ENCODE measurements around the gene SPON1.
"Not testable (repeated sequence)": the region's sequence is repeated elsewhere in the genome, so short reads cannot be mapped to it uniquely, and the experiment has no call there.

SPON1 gene

GRCh38 chr11:14273895-14274294 lies 311.4 kb downstream of the SPON1 start:
- peaks cover 13% of the 10 kb centered on the region for H3K4me1 ChIP-seq (ENCODE audit: insufficient read depth, low read length, poor library complexity, severe bottlenecking)
- H3K4me3 ChIP-seq (ENCODE audit: low read length, poor library complexity, severe bottlenecking), result no peak overlapping the region
- H3K79me2 ChIP-seq (ENCODE audit: insufficient read depth, low read length), result no peaks in the 10 kb centered on the region
- H3K9me3 ChIP-seq (ENCODE audit: insufficient read depth, low read depth, low read length), result no peaks in the 10 kb centered on the region
- H3K27me3 ChIP-seq (ENCODE audit: insufficient read depth, low read length, poor library complexity, severe bottlenecking), result peaks cover 70% of the 10 kb centered on the region
- H3K9ac ChIP-seq (ENCODE audit: low read depth, low read length, poor library complexity, severe bottlenecking), result no peak overlapping the region
- H3K9me2 ChIP-seq (replicated peaks; ENCODE audit: low read depth, low read length), result no peaks in the 10 kb centered on the region
- no peak overlapping the region for H2AFZ ChIP-seq (ENCODE audit: low read length)
- no peaks in the 10 kb centered on the region for H4K20me1 ChIP-seq (ENCODE audit: insufficient read depth, low read length, poor library complexity, severe bottlenecking)
- no peak overlapping the region for H3K4me2 ChIP-seq (ENCODE audit: low read depth, low read length, poor library complexity, severe bottlenecking)
- no peaks in the 10 kb centered on the region for H3F3A ChIP-seq (ENCODE audit: low read depth)
- TF ChIP-seq CTCF (conservative IDR thresholded peaks at IDR 0.05; ENCODE audit: low read length), result no peak
- no peak for TF ChIP-seq EZH2phosphoT487 (IDR thresholded peaks at IDR 0.05; ENCODE audit: borderline replicate concordance)
- no peaks in the 10 kb centered on the region for H3K36me3 ChIP-seq (ENCODE audit: insufficient read depth, low read length)

- H3F3A ChIP-seq (ENCODE audit: low read depth), result no peaks in the 10 kb centered on the region
- TF ChIP-seq EZH2phosphoT487 (IDR thresholded peaks at IDR 0.05; ENCODE audit: borderline replicate concordance) (no peak), CTCF (conservative IDR thresholded peaks at IDR 0.05; ENCODE audit: low read length) (no peak)
These were observed 312.6 kb downstream of the SPON1 start for GRCh38 chr11:14275076-14275475.

DNA sequence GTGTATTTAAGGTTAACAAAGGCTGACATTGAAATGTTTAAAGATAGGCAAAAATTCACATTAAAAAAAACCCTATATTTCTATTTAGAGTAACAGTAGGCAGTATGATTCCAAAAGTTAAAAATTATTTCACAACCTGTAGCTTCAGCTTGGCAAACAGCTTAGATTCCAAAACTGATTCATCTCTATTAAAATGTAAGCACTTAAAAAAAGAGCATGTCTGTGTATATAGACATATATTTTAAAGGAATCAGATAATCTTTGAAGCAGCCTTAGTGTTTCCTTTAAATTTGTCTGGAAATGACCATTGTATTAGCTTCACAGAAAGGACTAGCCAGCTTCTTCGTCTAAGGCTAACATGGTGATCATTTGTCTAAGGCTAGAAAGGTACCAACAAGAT lies 316.3 kb downstream of the SPON1 start:
- not testable (repeated sequence) for H3K9ac ChIP-seq (ENCODE audit: low read depth, low read length, poor library complexity, severe bottlenecking); H3K36me3 ChIP-seq (ENCODE audit: insufficient read depth, low read length); H2AFZ ChIP-seq (ENCODE audit: low read length); H3K9me3 ChIP-seq (ENCODE audit: insufficient read depth, low read depth, low read length); H3K4me3 ChIP-seq (ENCODE audit: low read length, poor library complexity, severe bottlenecking); H3K79me2 ChIP-seq (ENCODE audit: insufficient read depth, low read length); H4K20me1 ChIP-seq (ENCODE audit: insufficient read depth, low read length, poor library complexity, severe bottlenecking); H3K4me2 ChIP-seq (ENCODE audit: low read depth, low read length, poor library complexity, severe bottlenecking); H3F3A ChIP-seq (ENCODE audit: low read depth); H3K4me1 ChIP-seq (ENCODE audit: insufficient read depth, low read length, poor library complexity, severe bottlenecking); H3K9me2 ChIP-seq (replicated peaks; ENCODE audit: low read depth, low read length)
- H3K27me3 ChIP-seq (ENCODE audit: insufficient read depth, low read length, poor library complexity, severe bottlenecking), result peaks cover 46% of the 10 kb centered on the region

More at GRCh38 chr11:14275076-14275475, 312.6 kb downstream of the SPON1 start:
- Histone ChIP-seq H4K20me1 (ENCODE audit: insufficient read depth, low read length, poor library complexity, severe bottlenecking) (no peaks in the 10 kb centered on the region), H3K4me2 (ENCODE audit: low read depth, low read length, poor library complexity, severe bottlenecking) (no peak overlapping the region), H3K9me2 (replicated peaks; ENCODE audit: low read depth, low read length) (no peaks in the 10 kb centered on the region), H3K4me3 (ENCODE audit: low read length, poor library complexity, severe bottlenecking) (no peak overlapping the region), H3K36me3 (ENCODE audit: insufficient read depth, low read length) (no peaks in the 10 kb centered on the region), H3K27me3 (ENCODE audit: insufficient read depth, low read length, poor library complexity, severe bottlenecking) (peaks cover 66% of the 10 kb centered on the region), H3K9me3 (ENCODE audit: insufficient read depth, low read depth, low read length) (no peaks in the 10 kb centered on the region), H3K9ac (ENCODE audit: low read depth, low read length, poor library complexity, severe bottlenecking) (no peak overlapping the region), H3K4me1 (ENCODE audit: insufficient read depth, low read length, poor library complexity, severe bottlenecking) (peaks cover 13% of the 10 kb centered on the region), H3K79me2 (ENCODE audit: insufficient read depth, low read length) (no peaks in the 10 kb centered on the region), H2AFZ (ENCODE audit: low read length) (no peak overlapping the region)

DNA sequence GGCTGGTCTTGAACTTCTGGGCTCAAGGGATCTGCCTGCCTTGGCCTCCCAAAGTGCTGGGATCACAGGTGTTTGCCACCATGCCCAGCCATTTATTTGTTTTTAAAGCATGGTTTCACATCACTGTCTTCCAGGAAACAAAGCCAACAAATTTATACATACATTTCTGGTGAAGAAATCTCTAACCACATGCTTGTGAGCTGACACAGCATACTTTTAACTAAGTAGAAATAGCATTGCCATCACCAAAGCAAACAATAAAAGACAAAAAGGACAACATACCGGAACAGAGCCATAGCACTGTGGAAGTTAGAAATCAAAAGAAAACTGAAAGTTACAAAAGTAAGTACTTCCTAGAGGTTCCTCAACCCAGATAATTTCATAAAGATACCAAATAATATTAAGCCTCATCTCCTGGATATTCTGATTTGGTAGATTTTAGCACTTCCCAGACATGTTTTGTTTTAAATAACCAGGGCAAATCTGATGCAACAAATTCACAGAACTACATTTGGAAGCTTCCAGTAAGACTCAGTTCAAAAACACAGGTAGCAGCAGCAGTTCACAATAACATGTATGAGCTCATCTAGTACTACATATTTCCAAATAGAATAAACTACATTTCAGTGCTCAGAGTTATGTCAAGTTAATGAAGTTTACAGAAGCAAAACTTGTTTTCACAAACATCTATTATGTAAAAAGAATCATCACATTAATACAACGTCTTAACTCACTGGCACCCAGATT lies 325.8 kb downstream of the SPON1 start:
- no peaks in the 10 kb centered on the region for H3K9me2 ChIP-seq (replicated peaks; ENCODE audit: low read depth, low read length)
- no peaks in the 10 kb centered on the region for H3K9me3 ChIP-seq (ENCODE audit: insufficient read depth, low read depth, low read length)
- no peak overlapping the region for H2AFZ ChIP-seq (ENCODE audit: low read length)
- H3K9ac ChIP-seq (ENCODE audit: low read depth, low read length, poor library complexity, severe bottlenecking), result no peak overlapping the region
- no peaks in the 10 kb centered on the region for H3K79me2 ChIP-seq (ENCODE audit: insufficient read depth, low read length)
- no peaks in the 10 kb centered on the region for H4K20me1 ChIP-seq (ENCODE audit: insufficient read depth, low read length, poor library complexity, severe bottlenecking)
- no peaks in the 10 kb centered on the region for H3K4me1 ChIP-seq (ENCODE audit: insufficient read depth, low read length, poor library complexity, severe bottlenecking)
- H3F3A ChIP-seq (ENCODE audit: low read depth), result no peaks in the 10 kb centered on the region
- TF ChIP-seq EZH2phosphoT487 (IDR thresholded peaks at IDR 0.05; ENCODE audit: borderline replicate concordance), result no peak
- TF ChIP-seq CTCF (conservative IDR thresholded peaks at IDR 0.05; ENCODE audit: low read length), result no peak
- no peak overlapping the region for H3K4me2 ChIP-seq (ENCODE audit: low read depth, low read length, poor library complexity, severe bottlenecking)
- no peaks in the 10 kb centered on the region for H3K36me3 ChIP-seq (ENCODE audit: insufficient read depth, low read length)
- peaks cover 28% of the 10 kb centered on the region for H3K27me3 ChIP-seq (ENCODE audit: insufficient read depth, low read length, poor library complexity, severe bottlenecking)
- no peak overlapping the region for H3K4me3 ChIP-seq (ENCODE audit: low read length, poor library complexity, severe bottlenecking)

All from Loucy (cell line).